Activated CD4-positive, alpha-beta T cell treated with anti-CD3 and anti-CD28 coated beads, Interleukin-2, amount 50 U/mL, for 24 hours (primary cell): Measurements from ENCODE around the gene ADAT1.
"Not testable (repeated sequence)": the region's sequence is repeated elsewhere in the genome, so short reads cannot be mapped to it uniquely, and the experiment has no call there.

Experiments used
- DNase-seq, 2 donors: peaks; one replicate each; pipeline ENCODE4 v3.0.0-alpha.2; 2020; ENCODE audit warnings: low read depth in 1 of 2, low spot score in 1 of 2

Gene ADAT1

DNA sequence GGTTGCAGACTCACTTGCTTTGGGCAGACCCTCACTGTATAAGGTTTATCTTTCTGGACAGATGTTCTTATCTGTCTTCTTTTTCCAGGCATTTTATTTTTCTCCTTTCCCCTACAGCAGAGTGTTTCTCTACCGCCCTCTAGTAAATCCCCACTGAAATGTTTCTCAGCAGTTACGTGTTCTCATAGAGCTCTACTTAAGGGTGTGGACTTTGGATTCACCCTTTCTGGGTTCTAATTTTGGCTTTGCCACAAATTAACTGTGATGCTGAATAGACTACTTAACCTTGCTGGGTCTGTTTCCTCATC, 2.0 kb downstream of the ADAT1 start:
- no peak for DNase-seq

DNA sequence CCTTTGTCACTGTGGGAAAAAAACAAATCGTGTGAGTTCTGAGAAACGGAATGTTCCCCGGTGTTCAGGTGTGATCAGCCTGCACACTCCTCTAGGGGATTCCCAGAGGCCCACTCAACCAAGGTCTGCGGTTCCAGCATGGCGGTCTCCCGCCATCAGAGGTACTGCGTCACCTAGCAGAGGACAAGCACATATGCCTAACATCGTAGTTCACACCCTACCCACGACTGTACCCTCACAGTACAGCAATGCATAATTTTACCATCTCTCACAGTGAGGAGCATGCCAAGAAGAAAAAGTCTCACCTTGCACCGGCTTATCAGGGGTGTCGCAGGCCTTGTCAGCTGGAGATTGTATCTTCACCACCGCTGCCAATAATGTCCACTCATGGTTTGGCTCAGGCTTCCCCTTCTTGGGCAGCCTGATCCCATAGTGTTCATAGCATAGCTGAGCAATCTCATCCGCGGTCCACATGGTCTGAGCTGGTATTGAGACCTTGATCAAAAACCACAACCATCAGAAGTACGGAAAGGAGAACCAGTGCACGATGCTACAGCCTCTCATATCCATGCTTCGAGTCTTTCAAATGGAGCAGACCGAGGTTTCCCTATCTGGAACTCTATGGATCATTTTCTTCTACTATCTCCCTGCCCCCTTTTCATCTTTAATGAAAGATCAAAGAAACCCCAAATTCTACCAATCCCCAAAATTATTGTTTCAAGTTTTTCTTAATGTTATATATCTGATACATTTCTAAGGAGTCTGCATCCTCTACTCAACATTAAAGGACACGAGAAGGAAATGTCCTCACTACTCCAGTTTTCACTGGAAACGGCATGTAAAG, 2.5 kb downstream of the ADAT1 start:
- no peak for DNase-seq

DNA sequence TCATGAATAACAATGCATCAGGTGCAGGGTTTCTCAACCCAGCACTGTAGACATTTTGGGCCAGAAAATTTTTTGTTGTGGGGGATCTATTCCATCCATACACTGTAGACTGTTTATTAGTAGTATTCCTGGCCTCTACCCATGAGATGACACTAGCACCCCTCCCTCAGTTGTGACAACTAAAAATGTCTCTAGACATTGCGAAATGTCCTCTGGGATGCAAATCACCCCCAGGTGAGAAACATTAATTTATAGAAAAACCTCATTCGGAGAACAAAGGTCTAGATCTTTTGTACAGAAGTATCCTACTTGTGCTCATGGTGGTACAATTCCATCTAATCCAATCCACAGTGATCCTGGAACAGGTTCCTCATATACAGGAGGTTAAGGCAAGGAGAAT, 4.3 kb downstream of the ADAT1 start:
- DNase-seq = no peak

DNA sequence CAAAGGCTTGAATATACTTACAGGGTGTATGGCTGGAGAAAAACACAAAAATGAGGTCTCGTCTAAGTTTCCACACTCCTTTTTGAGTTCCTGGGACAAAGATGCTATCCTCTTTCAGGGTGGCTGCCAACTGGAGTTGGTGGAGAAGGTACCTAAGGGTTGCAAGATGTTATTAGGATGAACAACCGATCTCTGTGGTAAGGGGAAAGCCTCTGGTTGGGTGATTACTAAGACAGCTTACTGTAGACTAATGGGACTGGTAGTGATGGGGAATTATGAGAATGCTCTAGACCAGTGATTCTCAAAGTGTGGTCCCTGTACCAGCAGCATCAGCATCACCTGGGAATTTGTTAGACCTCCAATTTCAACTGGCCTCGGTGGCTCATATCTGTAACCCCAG, 6.0 kb downstream of the ADAT1 start:
- no peak for DNase-seq

DNA sequence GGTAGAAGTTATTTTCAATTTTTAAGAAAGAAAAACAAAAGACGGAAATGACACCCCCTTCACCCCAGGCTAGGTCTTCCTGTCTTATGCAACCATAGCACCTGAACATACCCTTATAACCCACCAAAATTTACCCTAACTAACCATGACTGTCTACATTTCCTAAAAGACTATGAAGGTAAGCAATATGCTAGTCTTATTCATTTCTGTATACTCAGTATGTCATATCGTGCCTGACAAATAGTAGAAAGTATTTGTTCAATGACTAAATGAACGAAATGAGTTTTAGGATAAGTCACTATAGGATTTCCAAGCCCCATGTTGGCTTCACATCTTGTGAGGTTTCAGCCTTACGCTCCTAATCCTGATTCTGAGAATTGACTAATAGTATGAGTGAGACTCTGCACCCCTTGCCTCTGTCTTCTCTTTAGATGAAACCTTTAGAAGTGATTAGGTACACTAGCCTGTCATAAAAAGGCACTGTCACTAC, 6.5 kb downstream of the ADAT1 start:
- DNase-seq = no peak

DNA sequence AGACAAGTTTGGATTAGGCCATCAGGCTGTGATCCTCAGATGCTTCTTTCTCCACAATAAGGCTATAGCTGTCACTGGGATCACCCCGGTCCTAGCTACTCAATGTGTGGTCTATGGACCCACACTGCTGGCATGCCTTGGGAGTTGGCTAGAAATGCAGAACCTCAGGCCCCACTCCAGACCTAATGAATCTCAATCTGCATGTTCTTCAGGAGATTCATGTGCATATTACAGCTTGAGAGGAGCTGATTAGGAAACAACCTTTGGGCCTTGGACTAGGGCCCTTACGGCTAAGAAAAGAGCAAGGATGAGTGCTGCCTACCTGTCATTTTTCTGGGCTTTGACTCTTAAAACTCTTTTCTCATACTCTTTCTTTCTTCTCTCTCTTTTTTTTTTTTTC, 7.5 kb downstream of the ADAT1 start:
- DNase-seq = no peak

DNA sequence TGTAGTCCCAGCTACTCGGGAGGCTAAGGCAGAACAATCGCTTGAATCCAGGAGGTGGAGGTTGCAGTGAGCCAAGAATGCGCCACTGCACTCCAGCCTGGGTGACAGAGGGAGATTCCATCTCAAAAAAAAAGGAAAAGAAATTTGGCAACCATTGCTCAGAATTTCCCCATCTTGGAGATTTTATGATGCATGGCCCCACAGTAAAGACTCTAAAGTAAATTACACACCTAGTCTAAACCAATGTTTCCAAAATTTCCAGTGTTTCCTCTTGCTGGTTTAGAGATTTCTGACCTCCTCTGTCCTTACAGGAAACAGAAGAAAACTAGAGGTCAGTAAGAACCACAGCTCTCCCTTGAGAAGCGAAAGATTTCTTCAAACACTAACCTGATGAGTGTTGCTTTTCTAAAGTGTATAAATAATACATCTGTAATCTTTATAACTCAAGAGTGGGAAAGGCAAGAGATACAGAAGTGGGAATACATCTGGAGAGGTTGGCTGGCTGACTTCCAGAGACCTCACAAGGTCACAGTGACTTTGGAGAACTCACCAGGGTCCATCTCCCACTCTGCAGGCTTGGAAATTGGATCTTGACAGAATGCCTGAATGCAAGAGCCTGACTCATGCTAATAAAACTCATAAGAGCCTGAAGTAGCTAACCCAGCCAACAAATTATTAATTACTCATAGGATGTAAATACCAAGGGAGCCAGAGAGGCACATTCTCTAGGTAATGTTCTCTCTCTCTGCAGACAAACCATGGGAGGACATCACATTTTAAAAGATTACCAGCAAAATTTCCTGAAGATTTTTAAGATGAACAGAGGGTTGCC, 8.8 kb downstream of the ADAT1 start:
- DNase-seq = no peak

DNA sequence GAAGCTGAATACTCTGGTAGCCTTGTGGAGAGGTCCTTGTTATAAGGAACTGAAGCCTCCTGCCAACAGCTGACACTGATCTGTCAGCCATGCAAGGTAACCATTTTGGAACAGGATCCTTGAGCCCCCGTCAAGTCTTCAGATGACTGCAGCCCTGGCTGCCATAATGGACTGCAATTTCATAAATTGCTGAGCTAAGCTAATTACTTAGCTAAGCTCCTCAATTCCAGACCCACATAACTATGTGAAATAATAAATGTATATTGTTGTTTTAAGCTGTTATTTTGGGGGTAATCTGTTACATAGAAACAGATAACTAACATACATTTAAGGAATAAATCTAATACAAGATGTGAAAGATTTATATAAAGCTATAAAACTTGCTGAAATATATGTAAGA, 16.6 kb downstream of the ADAT1 start:
- no peak for DNase-seq

DNA sequence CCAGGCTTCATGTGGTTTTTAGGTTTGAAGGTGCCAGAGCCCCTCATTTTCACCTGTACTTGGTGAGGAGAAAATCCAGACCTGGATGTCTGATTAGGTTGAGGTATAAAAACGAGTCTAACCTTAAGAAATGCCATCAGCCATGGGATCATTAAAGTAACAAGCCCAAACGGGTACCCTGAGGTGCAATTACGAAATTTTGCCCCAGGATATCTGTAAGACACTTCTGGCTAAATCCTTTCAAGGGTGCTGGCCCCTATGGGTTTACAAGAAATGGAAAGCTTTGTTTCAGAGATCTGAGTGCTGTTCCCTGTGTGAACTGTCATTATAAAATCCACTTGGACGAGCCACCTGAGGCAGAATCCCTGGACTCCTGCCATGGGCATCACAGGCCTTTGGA, 19.8 kb downstream of the ADAT1 start:
- no peak for DNase-seq

DNA sequence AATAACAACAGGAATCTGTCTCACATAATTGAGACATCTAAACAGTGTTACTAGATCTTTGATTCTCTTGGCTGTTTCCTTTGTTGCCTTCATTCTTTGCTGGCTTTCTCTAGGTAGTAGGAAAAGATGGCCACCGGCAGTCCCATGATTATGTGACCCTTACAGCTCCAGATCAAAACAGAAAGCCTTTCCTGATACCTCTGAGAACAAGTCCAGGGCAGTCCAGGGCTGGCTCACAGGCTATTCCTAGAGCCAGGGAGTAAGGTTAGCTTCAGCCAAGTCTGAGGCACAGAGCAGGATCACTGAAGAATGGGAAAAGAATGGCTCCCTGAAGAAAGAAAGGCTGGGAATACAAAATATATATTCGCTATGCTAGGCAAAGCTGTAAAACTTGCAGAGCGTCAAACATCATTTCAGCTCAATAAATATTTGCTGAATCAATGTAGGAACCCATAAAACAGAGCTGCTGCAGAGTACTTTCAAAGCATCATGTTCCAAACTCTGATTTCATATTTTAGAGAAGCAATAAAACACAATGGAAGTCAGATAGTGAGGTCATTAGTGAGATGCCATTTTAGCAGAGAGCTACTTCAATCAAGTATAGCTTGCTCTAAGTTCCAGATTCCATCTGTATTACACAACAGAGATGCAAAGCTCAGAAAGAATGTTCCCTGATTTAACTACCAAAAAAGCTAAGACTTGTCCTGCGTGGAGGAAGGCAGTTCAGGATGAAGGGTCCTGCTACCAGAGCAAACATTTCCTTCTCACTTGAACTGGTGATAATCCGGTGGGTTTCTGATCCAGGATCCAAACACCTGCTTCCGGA, 23.4 kb downstream of the ADAT1 start:
- DNase-seq = no peak

DNA sequence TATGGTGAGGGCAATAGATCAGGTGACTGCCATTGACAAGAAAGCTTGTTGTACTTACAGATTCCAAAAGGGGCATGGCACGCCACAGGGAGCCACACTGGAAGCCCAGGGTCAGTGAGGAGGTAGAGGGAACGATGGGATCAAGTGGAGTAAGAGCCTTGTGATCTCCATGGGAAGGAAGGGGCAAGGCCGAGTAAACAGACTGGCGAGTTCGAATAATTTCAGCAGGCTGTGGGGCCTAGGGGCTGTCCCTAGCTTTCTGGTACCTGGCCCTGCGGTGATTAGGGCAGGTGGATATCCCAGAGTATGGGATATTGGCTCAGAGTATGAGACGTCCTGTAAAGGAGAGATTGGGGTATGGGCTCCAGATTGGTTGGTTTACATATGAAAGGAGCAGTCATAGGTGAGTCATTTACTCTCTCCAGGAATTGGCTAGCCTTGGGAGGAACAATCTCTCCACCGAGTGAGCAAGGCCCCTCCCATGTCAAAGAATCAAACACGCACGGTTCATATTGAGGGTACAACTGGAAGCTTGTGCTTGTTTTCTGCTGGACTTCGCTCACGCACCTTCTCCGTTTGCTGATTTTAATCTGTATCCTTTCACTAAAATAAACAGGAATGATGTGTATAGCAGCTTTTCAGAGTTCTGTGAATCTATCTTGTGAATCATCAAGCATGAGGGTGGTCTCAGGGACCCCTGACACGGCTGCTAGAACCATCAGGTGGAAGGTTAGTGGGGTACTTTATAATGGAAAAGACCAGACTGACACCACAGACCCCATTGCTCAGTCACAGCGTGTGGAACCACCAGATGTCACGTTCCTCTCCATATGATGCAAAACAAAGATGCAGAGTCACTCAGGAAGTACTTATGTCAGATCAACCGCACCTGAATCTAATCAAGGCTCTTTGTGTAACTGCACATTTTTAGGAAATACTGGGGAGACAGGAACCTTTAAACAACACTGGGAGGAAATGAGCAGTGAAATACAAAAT, 29.0 kb downstream of the ADAT1 start:
- DNase-seq = no peak

DNA sequence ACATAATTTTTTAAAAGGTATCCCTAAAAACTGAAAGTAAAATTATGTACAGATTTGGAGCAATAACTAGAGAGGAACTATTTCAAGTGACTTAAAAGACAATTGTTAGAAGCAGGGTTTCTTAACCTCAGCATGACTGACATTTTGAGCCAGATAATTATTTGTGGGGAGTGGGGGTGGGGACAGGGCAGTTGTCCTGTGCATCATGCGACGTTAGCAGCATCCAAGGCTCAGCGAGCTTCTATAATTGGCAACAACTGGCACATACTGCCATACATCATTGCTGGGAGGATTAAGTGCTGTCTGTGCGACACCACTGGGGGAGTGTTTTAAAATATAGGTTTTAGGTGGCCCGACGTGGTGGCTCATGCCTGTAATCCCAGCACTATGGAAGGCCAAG, 29.8 kb downstream of the ADAT1 start:
- DNase-seq = no peak

DNA sequence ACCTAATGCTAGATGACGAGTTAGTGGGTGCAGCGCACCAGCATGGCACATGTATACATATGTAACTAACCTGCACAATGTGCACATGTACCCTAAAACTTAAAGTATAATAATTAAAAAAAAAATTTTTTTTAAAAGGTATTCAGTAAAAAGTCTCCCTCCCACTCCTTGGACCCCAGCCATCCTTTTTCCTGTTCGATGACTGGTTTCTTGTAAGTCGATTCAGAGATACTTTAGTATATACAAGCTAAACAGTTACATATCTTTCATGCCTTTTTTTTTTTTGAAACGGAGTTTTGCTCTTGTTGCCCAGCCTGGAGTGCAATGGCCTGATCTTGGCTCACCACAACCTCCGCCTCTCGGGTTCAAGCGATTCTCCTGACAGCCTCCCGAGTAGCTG, 31.2 kb downstream of the ADAT1 start:
- not testable (repeated sequence) for DNase-seq

DNA sequence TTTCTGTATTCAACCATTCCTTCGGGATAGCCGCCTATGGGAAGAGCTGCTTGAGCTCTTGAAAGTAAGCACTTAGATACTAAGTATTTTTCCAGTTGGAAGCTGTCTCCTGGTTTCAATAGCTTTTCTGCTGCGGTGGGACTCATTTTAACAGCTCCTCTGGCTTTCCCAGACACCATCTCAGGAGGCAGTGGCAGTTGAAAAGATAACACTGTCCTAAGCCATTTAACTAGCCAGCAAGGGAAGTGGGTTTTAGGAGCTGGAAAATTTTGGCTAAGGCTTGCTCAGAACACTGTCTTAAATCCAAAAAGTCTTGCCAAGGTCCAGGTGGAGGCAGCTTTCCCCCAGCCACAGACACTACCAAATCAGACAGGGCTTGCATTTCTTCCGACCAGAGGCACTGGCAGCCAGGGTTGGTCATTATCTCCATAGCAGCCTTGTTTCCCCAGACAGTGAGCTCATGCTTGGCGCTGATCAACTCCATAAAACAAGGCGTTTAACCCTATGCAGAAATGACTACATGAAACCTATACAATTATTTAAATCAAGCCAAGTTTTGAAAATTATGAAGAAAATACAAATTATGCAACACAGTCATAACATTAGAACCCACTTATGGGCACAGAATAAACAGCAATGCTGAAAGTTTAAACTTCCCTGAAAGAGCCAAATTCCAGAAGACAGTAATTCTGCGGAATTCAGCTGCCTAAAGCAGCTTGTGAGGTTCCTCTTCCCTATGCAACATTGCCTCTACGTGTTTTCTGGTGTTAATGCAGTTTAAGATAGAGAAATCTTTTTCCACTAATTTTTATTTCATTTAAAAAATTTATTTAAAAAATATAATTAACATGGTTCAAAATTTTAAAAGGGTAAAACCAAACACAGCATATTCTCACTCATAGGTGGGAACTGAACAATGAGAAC, 31.9 kb downstream of the ADAT1 start:
- no peak for DNase-seq

DNA sequence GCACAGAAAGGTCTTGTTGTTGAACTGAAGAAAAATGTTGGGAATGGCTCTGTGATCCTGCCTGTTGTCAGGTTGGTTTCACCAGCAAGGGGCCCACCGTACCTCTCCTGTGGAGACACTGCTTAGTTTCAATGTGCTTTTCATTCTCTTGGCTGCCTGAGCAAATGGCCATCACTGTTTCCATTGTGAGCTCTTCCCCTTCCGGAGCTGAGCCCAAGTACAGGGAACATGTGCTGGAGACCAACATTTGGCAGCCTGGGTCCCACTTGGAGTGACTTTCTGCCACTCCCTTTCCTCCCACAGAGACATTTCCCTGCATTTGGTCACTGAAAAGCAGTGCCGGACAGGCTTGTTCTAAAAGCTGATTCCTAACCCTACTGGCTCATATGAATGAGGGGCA, 33.8 kb downstream of the ADAT1 start:
- no peak for DNase-seq

DNA sequence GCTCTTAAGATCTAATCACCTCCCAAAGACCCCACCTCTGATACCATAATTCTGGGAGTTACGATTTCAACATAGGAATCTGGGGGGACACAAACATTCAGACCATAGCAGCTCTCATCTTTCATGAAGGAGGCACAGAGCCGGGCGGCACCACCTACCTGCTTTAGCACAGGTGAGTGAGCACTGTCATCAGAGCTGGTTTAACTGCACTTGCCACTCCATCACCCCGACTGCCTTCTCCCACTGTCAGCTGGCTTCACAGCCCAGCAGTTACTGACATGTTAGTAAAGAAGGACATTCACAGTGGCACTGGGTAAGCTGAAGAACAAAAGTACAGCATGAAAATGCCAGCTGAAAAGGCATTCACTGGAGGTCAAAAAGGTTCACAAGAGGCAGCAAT, 34.4 kb downstream of the ADAT1 start:
- no peak for DNase-seq

DNA sequence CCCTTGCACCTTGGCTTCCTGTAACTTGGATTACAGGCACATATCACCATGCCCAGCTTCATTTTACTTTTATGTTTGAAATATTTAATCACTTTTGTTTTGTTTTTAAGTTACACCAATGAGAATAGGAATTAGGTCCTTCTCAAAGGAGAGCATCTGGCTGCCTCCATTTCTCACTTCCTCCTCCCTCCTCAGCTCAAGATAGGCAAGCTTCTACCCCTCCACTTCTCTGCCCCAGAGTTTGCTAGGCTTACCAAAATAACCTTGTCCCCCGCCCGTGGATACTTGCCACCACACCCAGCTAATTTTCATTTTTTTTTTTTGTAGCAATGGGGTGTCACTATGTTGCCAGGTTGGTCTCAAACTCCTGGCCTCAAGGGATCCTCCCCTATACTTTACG, 39.0 kb downstream of the ADAT1 start:
- no peak for DNase-seq

DNA sequence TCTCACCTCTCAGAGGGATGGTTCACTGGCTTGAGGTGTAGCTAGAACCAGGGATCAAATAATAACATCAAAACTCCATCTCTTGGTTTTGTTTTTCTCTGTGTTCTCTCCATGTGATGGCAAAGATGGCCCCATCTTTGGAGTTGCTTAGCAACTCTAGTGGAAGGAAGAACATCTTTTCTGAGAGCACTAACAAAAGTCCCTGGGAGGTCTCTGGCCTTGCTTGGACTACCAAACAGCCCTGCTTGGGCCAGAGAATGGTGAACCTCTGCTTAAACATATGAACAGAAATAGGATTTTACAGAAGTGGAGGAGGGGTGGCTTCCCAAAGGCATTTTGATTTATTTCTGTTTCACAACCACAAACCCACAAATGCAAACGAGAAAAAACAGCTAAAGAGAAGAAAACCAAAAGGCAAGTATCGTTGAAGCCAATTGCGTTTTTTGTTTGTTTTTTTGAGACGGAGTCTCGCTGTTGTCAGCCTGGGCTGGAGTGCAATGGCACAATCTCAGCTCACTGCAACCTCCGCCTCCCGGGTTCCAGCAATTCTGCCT, 43.7 kb downstream of the ADAT1 start:
- no peak for DNase-seq

DNA sequence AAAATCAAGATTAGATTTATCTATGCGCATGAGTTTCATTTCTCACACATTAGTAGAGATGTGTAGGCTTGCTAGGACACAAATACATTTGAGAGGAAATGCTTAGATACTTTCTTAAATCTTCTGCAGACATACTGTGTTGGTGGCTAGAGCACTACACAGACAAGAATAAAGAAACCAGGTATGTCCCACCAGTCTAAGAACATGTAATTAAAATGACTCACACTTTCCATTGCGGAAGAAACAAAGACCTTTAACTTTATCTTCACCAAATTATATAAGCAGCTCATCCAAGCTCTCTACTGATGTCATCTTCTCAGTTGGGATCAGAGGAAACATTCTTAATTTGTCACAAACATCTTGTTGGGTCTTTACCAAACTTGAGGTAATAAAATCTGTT, 44.4 kb downstream of the ADAT1 start:
- DNase-seq = no peak
